ENCODE data around the gene RPTN. TPM values are rescaled to one million over a fixed set of nuclear protein-coding genes. Genes with fewer than 3 reads are reported as not detected.
"Not testable (repeated sequence)": the region's sequence is repeated elsewhere in the genome, so short reads cannot be mapped to it uniquely, and the experiment has no call there.

RPTN gene
- total and polyA plus RNA-seq, 9 donors = not detected

- WGBS, 3 donors = 51 to 56% (median 55%) methylated on average over 1 of the region's 1 CpG
- H3K27ac ChIP-seq = no peak overlapping the region
- intact Hi-C loops (cut with DNase I) = no loop called here
- no peaks in the 10 kb centered on the region for H3K36me3 ChIP-seq
- no peak for DNase-seq
- H3K9me3 ChIP-seq = peaks cover 0 to 5% of the 10 kb centered on the region in 2 donors
- TF ChIP-seq POLR2A (IDR thresholded peaks at IDR 0.05) = no peak
- no peaks in the 10 kb centered on the region for H3K4me1 ChIP-seq (ENCODE audit: insufficient read depth)
- no peaks in the 10 kb centered on the region for H3K27me3 ChIP-seq
- no peak overlapping the region for H3K4me3 ChIP-seq
Observed at GRCh38 chr1:152148981-152149380, 10.0 kb downstream of the RPTN start.

GRCh38 chr1:152148051-152148450, 11.0 kb downstream of the RPTN start:
- 48 to 64% (median 62%) methylated on average over 3 of the region's 3 CpGs for WGBS, 3 donors
- intact Hi-C loops (cut with DNase I) = no loop called here
- Histone ChIP-seq H3K9me3 (peaks cover 0 to 5% of the 10 kb centered on the region in 2 donors), H3K27ac (no peak overlapping the region), H3K36me3 (no peaks in the 10 kb centered on the region), H3K27me3 (no peaks in the 10 kb centered on the region), H3K4me3 (no peak overlapping the region), H3K4me1 (ENCODE audit: insufficient read depth) (no peaks in the 10 kb centered on the region)
- no peak for TF ChIP-seq EP300 (IDR thresholded peaks at IDR 0.05)
- TF ChIP-seq POLR2A (IDR thresholded peaks at IDR 0.05) = no peak
- TF ChIP-seq CTCF (IDR thresholded peaks at IDR 0.05) = no peak
- no peak for DNase-seq

GRCh38 chr1:152145769-152146168, 13.3 kb downstream of the RPTN start:
- DNase-seq = no peak
- Histone ChIP-seq H3K27ac (no peak overlapping the region), H3K4me1 (ENCODE audit: insufficient read depth) (no peaks in the 10 kb centered on the region), H3K9me3 (peaks cover 0 to 5% of the 10 kb centered on the region in 2 donors), H3K4me3 (no peak overlapping the region), H3K27me3 (no peaks in the 10 kb centered on the region), H3K36me3 (no peaks in the 10 kb centered on the region)
- intact Hi-C loops (cut with DNase I) = no loop called here
- 75 to 83% (median 79%) methylated on average over 4 of the region's 4 CpGs for WGBS, 3 donors
- no peak for TF ChIP-seq CTCF (IDR thresholded peaks at IDR 0.05)

GRCh38 chr1:152144674-152145183, 14.3 kb downstream of the RPTN start:
- H3K9me3 ChIP-seq; H3K4me1 ChIP-seq (ENCODE audit: insufficient read depth); H3K36me3 ChIP-seq; H3K27ac ChIP-seq; DNase-seq; intact Hi-C loops (cut with DNase I); H3K4me3 ChIP-seq; H3K27me3 ChIP-seq: not testable (repeated sequence)
- 86 to 92% (median 90%) methylated on average over 19 to 25 of the region's 25 CpGs for WGBS, 3 donors

GRCh38 chr1:152143150-152143887, 15.7 kb downstream of the RPTN start:
- Histone ChIP-seq H3K4me1 (ENCODE audit: insufficient read depth) (no peaks in the 10 kb centered on the region), H3K27ac (no peak overlapping the region), H3K36me3 (no peaks in the 10 kb centered on the region), H3K27me3 (no peaks in the 10 kb centered on the region), H3K9me3 (peaks cover 0 to 5% of the 10 kb centered on the region in 2 donors), H3K4me3 (no peak overlapping the region)
- DNase-seq = no peak
- intact Hi-C loops (cut with DNase I) = no loop called here
- WGBS, 3 donors = 54 to 60% (median 56%) methylated on average over 2 of the region's 2 CpGs
- no peak for TF ChIP-seq EP300 (IDR thresholded peaks at IDR 0.05)
- TF ChIP-seq POLR2A (IDR thresholded peaks at IDR 0.05) = no peak
- TF ChIP-seq CTCF (IDR thresholded peaks at IDR 0.05) = no peak

All from ovary (tissue), 9 donors.